Measurements from ENCODE around the gene AFAP1.
A peak's percentile ranks its signal among the peaks of the same experiment; 100 is the strongest.

AFAP1 gene

GRCh38 chr4:7817877-7818398, 121.7 kb downstream of the AFAP1 start:
- no peak for DNase-seq

- DNase-seq, result no peak
Observed at GRCh38 chr4:7816771-7817170, 122.9 kb downstream of the AFAP1 start.

GRCh38 chr4:7815981-7816380, 123.7 kb downstream of the AFAP1 start:
- no peak for DNase-seq

GRCh38 chr4:7815562-7815961, 124.1 kb downstream of the AFAP1 start:
- no peak for DNase-seq

- no peak for DNase-seq
Observed at GRCh38 chr4:7814451-7814850, 125.2 kb downstream of the AFAP1 start.

- DNase-seq, result no peak
Observed at GRCh38 chr4:7813674-7814073, 126.0 kb downstream of the AFAP1 start.

- DNase-seq, result no peak
Observed at GRCh38 chr4:7812921-7813320, 126.7 kb downstream of the AFAP1 start.

GRCh38 chr4:7812231-7812857, 127.3 kb downstream of the AFAP1 start:
- DNase-seq, result no peak

GRCh38 chr4:7811536-7812191, 128.0 kb downstream of the AFAP1 start:
- DNase-seq, result no peak

- no peak for DNase-seq
Observed at GRCh38 chr4:7810783-7811535, 128.7 kb downstream of the AFAP1 start.

GRCh38 chr4:7808752-7809151, 130.9 kb downstream of the AFAP1 start:
- no peak for DNase-seq

GRCh38 chr4:7808181-7808580, 131.5 kb downstream of the AFAP1 start:
- DNase-seq, result no peak

GRCh38 chr4:7807351-7807921, 132.2 kb downstream of the AFAP1 start:
- no peak for DNase-seq

- no peak for DNase-seq
Observed at GRCh38 chr4:7806338-7807090, 133.1 kb downstream of the AFAP1 start.

GRCh38 chr4:7805533-7806337, 133.9 kb downstream of the AFAP1 start:
- no peak for DNase-seq

GRCh38 chr4:7804756-7805385, 134.8 kb downstream of the AFAP1 start:
- no peak for DNase-seq

GRCh38 chr4:7803992-7804755, 135.5 kb downstream of the AFAP1 start:
- peak; percentile 84 for DNase-seq

GRCh38 chr4:7803371-7803770, 136.3 kb downstream of the AFAP1 start:
- no peak for DNase-seq

- peak; percentile 60 for DNase-seq
Observed at GRCh38 chr4:7802093-7802726, 137.5 kb downstream of the AFAP1 start.

- DNase-seq, result no peak
Observed at GRCh38 chr4:7801641-7802040, 138.0 kb downstream of the AFAP1 start.

Data from T-helper 9 cell (primary cell).